Activated naive CD8-positive, alpha-beta T cell treated with anti-CD3 and anti-CD28 coated beads for 36 hours (primary cell): ENCODE measurements around the gene AGK. TPM values are rescaled to one million over a fixed set of nuclear protein-coding genes. Genes with fewer than 3 reads are reported as not detected.

Experiments
- DNase-seq: peaks from one replicate; pipeline ENCODE4 v3.0.0; 2021
- H3K27ac Mint-ChIP-seq: one replicate; pipeline ENCODE4 v1.8.0; 2022; ENCODE audit warnings: mild to moderate bottlenecking, moderate library complexity, mixed read lengths
- H3K27me3 Mint-ChIP-seq: one replicate; pipeline ENCODE4 v1.8.0; 2022; ENCODE audit warnings: mild to moderate bottlenecking, mixed read lengths
- H3K36me3 Mint-ChIP-seq: one replicate; pipeline ENCODE4 v1.8.0; 2021; ENCODE audit warnings: mild to moderate bottlenecking, mixed read lengths
- H3K4me1 Mint-ChIP-seq: one replicate; pipeline ENCODE4 v1.8.0; 2021; ENCODE audit warnings: mixed read lengths
- H3K4me3 Mint-ChIP-seq: one replicate; pipeline ENCODE4 v1.8.0; 2022; ENCODE audit warnings: mild to moderate bottlenecking, moderate library complexity, mixed read lengths
- H3K9me3 Mint-ChIP-seq: one replicate; pipeline ENCODE4 v1.8.0; 2022; ENCODE audit warnings: mixed read lengths
- total RNA-seq, 2 experiments: library from RNA; stranded (reverse); gene quantifications; one replicate each; pipeline ENCODE4 v1.2.3, GENCODE V29; 2021

The AGK gene
- total RNA-seq, 2 experiments from 2014 or later = 86.0 to 87.4 TPM

DNA sequence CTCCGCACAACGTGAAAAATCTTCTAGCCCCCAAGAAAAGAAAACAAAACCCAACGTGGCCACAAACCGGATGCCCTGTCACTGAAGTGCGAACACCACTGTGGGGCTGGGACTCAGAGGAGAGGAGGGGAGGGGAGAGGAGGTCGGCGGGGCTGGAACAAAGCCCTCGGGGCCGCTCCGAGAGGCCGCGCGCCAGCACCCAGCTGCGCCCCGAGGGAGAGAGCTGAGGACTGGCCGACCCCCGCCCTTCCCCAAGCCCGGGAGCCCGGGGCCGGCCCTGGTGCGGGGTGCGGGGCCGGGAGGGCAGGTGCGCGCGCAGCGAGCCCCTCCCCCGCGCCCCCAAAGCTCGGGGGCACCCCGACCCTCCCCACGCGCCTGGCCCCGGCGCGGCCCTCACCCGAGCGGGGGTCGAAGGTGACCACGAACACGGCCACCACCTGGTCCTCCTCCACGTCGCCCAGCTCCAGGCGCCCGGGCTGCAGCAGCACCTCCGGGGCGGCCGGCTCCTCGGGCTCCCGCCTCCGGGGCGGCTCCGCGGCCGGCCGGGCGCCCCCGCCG, 150.4 kb downstream of the AGK start:
- peak overlapping the region; percentile 73 for H3K4me3 Mint-ChIP-seq
- peak; percentile 77 for DNase-seq
- no peaks in the 10 kb centered on the region for H3K9me3 Mint-ChIP-seq
- H3K4me1 Mint-ChIP-seq = peaks cover 46% of the 10 kb centered on the region
- H3K36me3 Mint-ChIP-seq = peaks cover 3% of the 10 kb centered on the region
- H3K27ac Mint-ChIP-seq = peak overlapping the region; percentile 39
- peaks cover 5% of the 10 kb centered on the region for H3K27me3 Mint-ChIP-seq

DNA sequence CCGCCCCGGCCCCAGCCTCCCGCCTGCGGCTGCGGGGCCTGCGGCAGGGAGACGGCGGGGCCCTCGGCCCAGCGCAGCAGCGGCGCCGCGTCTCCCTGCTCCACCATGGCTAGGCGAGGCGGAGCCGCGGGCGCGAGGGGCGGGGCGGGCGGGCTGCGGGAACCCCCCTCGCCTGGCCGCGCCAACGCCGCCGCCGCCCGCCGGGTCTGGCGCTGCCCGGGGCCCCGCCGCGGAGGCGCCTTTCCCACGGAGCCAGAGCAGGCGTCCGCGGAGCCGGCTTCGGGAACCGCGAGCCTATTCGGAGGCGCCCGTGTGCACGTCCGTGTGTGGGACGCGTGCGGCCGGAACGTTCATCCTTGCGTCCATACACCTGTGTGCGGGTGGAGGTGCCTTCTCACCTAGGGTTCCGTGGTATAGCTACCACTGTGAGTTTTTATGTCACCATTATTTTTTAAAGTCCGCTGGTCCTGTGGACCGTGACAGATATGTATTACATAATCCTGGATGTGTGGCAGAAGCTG, 150.9 kb downstream of the AGK start, which contains the start of gene DENND11:
TSS of gene DENND11 (minus strand) at position 120 of the 521 bp plus-strand sequence. CDS start at position 107, 13 bp downstream.
- H3K27me3 Mint-ChIP-seq = peaks cover 5% of the 10 kb centered on the region
- no peaks in the 10 kb centered on the region for H3K9me3 Mint-ChIP-seq
- peaks cover 40% of the 10 kb centered on the region for H3K4me1 Mint-ChIP-seq
- H3K36me3 Mint-ChIP-seq = peaks cover 3% of the 10 kb centered on the region
- H3K4me3 Mint-ChIP-seq = peak within 1 kb of the TSS; percentile 73
- DNase-seq = peak; percentile 67
- peak within 1 kb of the TSS; percentile 39 for H3K27ac Mint-ChIP-seq

DNA sequence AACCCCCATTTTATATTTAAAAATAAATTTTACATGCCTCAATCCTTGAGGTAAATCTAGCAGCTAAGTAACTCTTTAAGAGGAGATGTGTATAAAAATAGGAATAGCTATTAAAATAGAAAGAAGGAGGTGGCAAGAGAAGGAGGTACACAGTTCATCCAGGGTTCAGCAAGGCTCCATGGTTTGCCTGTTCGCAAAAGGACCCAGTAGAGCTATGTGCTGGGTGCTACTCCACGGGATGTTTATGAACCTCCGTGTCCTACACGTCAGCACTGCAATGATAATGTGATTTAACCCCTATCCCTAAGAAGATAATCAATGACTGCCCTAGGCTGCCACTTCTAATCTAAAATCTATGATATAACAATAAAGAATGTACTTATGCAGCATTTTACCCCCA, 151.7 kb downstream of the AGK start:
- H3K4me3 Mint-ChIP-seq = no peak overlapping the region

DNA sequence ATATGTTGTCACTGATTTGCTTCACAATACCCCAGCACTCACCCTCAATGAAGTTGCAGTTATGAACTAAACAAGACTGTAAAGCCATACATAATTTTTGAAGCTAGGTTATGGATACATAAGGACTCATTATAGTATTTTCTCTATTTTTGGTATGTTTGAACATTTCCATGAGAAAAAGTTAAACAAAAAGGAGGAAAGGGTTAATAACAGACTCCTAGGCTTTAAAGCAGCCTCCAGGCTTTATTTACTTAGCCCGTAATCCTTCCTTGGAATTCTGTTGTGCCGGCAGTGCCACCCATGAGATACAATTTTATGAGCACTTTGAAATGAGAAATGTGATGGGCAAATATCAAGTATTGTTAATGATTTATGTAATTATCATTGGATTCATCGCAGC, 152.9 kb downstream of the AGK start:
- no peak for DNase-seq
- no peak overlapping the region for H3K4me3 Mint-ChIP-seq
- H3K27ac Mint-ChIP-seq = no peak overlapping the region
- H3K36me3 Mint-ChIP-seq = peaks cover 3% of the 10 kb centered on the region
- H3K27me3 Mint-ChIP-seq = peaks cover 5% of the 10 kb centered on the region
- peaks cover 20% of the 10 kb centered on the region for H3K4me1 Mint-ChIP-seq
- H3K9me3 Mint-ChIP-seq = no peaks in the 10 kb centered on the region

More for the DNA sequence above, 151.7 kb downstream of the AGK start:
- no peak for DNase-seq
- peaks cover 3% of the 10 kb centered on the region for H3K36me3 Mint-ChIP-seq
- no peak overlapping the region for H3K27ac Mint-ChIP-seq
- H3K4me1 Mint-ChIP-seq = peaks cover 33% of the 10 kb centered on the region
- no peaks in the 10 kb centered on the region for H3K9me3 Mint-ChIP-seq
- peaks cover 5% of the 10 kb centered on the region for H3K27me3 Mint-ChIP-seq

DNA sequence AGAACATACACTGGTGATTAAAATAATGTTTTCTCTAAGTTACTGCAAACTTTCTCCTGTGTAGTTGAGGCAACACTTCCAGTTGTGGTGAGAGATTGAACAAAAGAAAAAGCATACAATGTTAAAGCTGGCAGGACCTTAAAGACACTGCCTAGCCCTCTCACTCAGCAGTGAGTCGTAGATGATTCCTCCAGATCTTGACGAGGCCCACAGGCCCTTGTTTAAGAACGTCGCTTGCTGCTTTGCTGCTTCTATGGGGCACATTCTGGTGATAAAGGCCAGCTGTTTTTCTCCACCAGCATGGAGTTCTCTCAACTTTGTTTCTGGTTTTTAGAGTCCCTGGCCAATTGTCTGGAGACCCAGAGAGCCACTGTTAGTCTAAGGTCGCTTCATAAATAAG, 153.5 kb downstream of the AGK start:
- Mint-ChIP-seq H3K4me1 (peaks cover 15% of the 10 kb centered on the region), H3K9me3 (no peaks in the 10 kb centered on the region), H3K27me3 (peaks cover 5% of the 10 kb centered on the region), H3K36me3 (peaks cover 3% of the 10 kb centered on the region), H3K4me3 (no peak overlapping the region), H3K27ac (no peak overlapping the region)
- DNase-seq = no peak

Other genes starting within 250 kb of the AGK start
- 10 to 100 TPM; 29.9 to 32.9 TPM for gene DENND11, start 150.8 kb downstream of the AGK start, total RNA-seq
- not detected for gene WEE2, start 156.9 kb downstream of the AGK start, total RNA-seq
- gene SSBP1, start 186.9 kb downstream of the AGK start, total RNA-seq = 100 to 1,000 TPM; 309 to 318 TPM
- gene TAS2R3, start 212.7 kb downstream of the AGK start, total RNA-seq = under 1 TPM; 0.32 to 0.60 TPM
- under 1 TPM; 0.27 to 0.28 TPM for gene TAS2R4, start 225.3 kb downstream of the AGK start, total RNA-seq
- under 1 TPM; 0.43 to 0.74 TPM for gene TAS2R5, start 238.8 kb downstream of the AGK start, total RNA-seq